Measurements from ENCODE around the gene SHROOM1.

DNA sequence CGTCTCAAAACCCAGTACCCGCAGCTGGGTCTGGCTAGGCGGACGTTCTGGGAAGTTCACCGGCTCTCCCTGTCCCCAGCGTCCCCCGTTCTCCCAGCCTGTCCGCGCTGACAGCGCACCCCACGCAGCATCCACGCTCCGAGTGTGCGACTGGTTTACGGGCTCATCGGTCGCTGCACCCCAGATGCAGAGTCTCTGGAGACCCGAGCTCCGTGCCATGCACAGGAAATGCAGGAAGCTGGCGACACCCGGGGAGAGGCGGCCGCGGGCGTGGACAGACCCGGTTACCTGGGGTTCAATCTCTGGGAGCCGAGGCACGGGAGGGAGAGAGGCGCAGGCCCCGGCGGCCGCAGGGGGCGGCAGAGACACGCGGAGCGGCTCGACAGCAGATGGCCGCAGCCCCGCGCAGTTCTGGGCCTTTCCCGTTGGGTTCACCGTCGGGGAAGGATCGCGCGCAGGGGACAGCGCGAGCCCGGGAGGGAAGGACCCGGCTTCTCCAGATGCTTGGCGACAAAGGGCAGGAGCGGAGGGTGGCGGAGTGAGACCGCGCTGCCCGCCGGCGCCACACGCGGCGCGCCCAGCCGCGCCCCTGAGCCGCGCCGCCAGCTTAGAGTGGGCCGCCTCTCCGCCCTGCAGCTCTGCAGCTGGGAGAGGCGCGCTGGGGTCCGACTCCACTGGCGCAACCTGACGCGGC lies 558 bp downstream of the SHROOM1 start:
- no peak for TF ChIP-seq HDAC6 (IDR thresholded peaks at IDR 0.05; ENCODE audit: low read depth, low read length)
- TF ChIP-seq EZH2 (IDR thresholded peaks at IDR 0.05; ENCODE audit: low read depth, low read length, severe bottlenecking) = peak; percentile 74
- TF ChIP-seq, protein P1, sequence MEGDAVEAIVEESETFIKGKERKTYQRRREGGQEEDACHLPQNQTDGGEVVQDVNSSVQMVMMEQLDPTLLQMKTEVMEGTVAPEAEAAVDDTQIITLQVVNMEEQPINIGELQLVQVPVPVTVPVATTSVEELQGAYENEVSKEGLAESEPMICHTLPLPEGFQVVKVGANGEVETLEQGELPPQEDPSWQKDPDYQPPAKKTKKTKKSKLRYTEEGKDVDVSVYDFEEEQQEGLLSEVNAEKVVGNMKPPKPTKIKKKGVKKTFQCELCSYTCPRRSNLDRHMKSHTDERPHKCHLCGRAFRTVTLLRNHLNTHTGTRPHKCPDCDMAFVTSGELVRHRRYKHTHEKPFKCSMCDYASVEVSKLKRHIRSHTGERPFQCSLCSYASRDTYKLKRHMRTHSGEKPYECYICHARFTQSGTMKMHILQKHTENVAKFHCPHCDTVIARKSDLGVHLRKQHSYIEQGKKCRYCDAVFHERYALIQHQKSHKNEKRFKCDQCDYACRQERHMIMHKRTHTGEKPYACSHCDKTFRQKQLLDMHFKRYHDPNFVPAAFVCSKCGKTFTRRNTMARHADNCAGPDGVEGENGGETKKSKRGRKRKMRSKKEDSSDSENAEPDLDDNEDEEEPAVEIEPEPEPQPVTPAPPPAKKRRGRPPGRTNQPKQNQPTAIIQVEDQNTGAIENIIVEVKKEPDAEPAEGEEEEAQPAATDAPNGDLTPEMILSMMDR (IDR thresholded peaks at IDR 0.05; ENCODE audit: control extremely low read depth in 1 of 3, insufficient read depth in 1 of 3, low read depth in 1 of 3, low read length in 3 of 3) = peak in 2 of 3 experiments; percentile 70 to 80; a peak in 3 of 4 replicates
- no peak; the same call in 1 of the 2 replicates for TF ChIP-seq BACH1 (IDR thresholded peaks at IDR 0.05; ENCODE audit: low read length)
- TF ChIP-seq POLR2A (IDR thresholded peaks at IDR 0.05; ENCODE audit: control extremely low read depth in 1 of 2, low read depth in 2 of 2, low read length in 2 of 2) = peak in 1 of 2 experiments; percentile 23; a peak in 1 of 3 replicates
- no peak for TF ChIP-seq POLR2AphosphoS5 (IDR thresholded peaks at IDR 0.05; ENCODE audit: low read depth, low read length)
- TF ChIP-seq FOSL1 (IDR thresholded peaks at IDR 0.05; ENCODE audit: insufficient read depth, low read depth, low read length) = no peak
- TF ChIP-seq RFX5 (IDR thresholded peaks at IDR 0.05; ENCODE audit: borderline replicate concordance, low read depth, low read length) = no peak
- no peak for TF ChIP-seq JUND (IDR thresholded peaks at IDR 0.05; ENCODE audit: low read length)

Measured in H1 (cell line).